NCI-H2196 treated with DMSO at 0.1 percent for 48 hours (cell line): ENCODE measurements around the gene CUL4A.

Experiments used
- DNase-seq: peaks from one replicate; lab custom pipeline; 2025; ENCODE audit not compliant: unreplicated experiment; lab: John Stamatoyannopoulos, UW

CUL4A gene

DNA sequence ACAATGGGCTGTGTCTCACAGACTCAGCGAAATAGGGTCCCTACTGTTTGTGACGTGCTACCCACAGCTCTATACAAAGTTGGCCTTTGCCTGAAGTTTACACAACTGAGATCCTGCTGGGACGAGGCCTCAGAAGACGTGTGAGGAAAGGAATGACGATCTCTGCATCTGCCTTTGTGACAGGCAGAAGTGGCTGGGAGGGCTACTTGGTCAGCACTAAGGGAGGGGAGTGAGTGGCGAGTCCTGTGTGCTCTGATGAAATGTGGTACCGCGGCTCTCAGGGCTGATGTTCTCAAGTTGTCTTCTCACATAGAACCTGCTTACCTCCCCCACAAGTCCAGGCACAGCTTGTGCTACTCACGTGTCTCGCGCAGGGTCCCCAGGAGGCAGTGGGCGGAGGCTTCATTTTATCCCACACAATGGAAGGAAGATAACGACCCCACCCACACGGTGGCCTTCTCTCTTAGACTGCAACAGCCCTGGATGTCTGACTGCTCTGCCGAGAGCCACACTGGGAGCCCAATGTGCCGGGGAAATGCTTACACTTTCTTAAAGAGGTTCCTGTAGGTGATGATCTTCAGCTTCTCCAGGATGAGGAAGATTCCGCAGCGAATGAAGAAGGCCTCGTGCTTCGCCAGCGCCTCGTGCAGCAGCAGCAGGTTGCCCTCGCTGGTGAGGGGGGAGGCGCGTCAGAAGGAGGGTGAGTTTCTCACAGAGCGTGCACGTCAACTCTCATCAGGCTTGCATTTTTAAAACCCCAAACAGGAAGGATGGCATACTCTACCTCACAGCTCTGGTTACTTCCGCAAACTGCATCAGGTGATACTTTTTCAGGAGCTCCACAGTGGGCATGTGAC is 29.8 kb upstream of the CUL4A start:
- DNase-seq = no peak

DNA sequence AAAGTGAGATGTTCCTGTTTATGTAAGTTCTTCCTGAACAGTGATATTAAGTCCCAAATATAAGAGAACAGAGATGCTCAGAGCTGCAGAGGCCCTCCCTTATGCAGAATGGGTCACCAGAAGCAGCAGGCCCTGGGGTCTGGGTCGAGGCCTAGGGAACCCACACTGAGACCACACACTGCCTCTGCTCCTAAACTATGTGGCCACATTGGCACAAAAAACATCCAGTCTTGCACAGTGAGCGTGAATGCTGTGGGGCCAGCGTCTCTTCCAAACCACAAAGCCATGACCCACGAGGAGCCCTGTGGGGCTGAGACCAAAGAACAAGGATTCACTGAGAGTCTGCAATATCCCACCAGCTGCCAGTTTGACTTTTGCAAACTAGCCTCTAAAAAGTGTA is 27.4 kb upstream of the CUL4A start:
- no peak for DNase-seq

DNA sequence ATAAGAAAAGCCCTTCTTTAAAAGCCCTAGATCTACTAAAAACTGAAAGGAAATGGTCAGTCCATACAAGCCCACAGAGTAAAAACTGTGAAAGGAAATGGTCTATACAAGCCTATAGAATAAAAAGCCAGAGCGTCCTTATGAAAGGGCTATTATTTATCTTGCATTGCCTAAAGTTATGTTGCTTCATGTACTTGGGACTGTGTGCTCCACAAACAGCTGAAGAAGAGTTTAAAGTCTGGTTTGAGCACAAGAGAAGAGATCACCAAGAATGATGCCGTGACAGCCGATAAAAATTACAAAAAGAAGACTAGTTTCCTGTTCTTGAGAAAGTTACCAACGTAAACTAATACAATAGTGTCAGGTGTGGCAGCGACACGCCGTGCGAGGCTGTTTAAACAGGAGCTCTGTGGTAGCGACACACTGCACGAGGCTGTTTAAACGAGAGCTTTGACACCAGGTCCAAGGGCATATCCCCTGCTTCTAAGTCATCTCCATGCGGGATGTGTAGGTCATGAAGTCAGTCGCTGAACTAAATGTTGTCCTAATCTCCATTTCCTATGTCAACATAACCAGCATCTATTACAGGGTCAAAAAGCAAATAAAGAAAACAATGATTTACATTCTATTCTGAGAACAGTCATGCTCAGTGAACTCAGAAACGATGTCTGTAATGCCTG is 25.8 kb upstream of the CUL4A start:
- no peak for DNase-seq

DNA sequence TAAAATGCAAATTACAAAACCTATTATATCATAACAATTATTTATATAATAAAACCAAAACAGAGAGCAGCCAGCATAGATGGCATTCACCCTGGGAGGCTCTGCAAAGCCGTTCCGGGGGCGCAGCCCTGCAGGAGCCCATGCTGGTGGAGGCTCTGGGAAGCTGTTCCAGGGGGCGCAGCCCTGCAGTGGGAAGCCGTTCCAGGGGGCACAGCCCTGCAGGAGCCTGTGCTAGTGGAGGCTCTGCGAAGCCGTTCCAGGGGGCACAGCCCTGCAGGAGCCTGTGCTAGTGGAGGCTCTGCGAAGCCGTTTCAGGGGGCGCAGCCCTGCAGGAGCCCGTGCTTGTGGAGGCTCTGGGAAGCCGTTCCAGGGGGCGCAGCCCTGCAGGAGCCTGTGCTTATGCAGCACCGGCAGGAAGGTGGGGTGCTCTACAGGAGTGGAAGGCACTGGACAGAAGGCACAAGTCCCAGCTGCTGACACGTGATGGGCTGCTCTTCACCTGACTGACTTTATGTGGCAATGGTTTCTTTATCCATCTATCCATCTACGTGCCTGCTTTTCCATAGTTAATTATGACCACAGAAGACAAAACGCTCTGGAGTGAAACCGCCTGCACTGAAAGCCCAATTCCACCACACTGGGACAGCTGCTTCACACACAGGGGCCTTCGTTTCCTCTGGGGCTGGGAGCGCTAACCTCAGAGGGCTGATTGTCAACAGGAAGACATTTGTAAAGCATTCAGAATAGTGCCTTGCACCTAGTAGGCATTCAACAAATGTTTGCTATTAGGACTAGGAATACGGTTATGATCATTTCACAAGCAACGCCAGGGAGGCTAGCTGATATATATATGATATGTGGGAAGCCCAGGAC is 24.6 kb upstream of the CUL4A start:
- no peak for DNase-seq

DNA sequence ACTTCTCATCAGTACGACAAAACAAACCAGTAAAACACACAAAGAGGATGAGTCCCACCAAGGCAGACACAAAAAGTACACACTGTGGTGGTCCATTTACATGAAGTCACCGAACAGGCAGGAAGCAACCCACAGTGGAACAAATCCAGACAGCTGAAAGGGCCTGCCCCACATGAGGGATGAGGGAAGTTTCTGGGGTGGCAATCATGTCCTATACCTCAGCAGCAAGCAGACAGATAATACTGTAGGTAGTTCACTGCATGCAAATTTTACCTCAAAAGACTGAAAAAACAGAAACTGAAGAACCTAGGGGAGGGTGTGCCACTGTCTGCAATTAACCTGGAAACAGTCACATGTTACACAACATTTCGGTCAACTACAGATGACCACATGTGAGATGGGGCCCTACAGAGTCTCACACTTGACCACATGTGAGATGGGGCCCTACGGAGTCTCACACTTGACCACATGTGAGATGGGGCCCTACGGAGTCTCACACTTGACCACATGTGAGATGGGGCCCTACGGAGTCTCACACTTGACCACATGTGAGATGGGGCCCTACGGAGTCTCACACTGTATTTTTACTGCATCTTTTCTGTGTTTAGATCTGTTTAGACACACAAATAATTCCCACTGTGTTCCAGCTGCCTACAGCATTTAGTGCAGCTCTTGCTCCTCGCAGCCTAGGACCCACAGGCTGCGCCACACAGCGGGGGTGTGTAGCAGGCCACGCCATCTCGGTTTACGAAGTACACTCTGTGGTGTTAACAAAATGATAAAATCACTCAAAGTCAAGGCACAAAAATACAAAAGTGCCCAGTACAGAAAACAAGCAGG is 23.1 kb upstream of the CUL4A start:
- no peak for DNase-seq

DNA sequence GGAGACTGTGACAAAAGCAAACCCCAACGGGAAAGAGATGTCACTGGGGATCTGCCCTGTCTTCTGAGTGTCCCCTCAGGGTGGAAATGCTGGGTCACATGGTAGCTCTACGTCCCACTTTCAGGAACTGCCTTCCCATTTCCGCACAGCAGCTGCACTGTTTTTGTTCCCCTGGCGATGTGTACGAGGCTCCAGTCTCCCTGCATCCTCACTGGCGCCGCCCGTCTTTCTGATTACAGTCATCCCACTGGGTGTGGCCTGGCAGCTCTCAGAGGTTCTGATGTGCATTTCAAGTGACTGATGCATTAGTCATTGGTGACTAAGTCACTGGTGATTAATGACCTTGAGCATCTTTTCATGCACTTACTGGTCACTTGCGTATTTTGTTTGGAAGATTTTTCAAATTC is 22.1 kb upstream of the CUL4A start:
- DNase-seq = no peak

DNA sequence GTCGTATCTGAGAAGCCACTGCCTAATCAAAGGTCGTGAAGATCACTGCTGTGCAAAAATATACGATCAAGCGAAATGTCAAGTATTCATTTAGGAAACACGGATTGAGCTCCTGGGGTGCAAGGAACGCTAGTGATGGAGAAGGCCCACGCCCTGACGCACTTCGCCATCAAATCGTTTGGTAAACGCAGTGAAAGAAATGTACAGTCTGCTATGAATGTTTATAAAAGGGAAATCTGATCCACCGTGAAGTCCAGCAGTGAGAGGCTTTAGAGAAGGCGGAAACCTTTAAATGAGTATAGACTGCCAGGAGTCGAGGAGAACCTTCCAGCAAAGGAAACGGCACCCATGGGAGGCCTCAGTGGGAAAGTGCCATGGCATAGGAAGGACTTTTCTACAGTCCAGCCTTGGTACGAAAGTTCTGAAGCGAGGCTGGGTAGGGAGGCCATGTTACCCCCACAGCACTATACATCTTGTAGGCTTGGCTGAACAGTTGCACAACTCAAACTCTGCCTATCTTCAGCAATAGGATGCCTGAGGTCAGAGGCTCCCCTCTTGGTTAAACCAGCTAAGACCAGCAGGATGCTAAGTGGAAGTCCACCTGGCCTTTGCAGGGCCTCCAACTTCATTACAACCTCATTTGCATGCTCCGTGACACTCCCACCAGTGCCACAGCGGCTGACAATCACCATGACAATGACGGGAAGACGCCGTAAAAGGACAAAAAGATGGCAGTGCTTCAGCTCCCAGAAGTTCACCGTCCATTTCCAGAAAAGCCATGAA is 21.3 kb upstream of the CUL4A start:
- no peak for DNase-seq

DNA sequence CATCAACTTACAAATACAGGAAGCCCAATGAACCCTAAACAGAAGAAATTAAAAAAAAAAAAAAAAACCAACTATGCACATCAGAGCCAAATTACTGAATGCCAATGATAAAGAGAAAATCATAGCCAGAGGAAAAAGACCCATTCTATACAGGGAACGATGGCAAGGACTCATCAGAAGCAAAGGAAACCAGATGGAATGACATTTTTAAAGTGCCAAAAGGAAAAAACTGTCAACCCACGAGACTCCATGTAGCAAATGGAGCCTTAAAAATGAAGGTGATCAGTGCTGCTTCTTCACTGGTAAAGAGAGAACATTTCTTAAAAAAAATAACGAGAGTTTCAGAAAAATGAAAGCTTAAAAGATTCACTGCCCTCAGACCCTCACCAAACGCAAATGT is 19.2 kb upstream of the CUL4A start:
- DNase-seq = no peak

DNA sequence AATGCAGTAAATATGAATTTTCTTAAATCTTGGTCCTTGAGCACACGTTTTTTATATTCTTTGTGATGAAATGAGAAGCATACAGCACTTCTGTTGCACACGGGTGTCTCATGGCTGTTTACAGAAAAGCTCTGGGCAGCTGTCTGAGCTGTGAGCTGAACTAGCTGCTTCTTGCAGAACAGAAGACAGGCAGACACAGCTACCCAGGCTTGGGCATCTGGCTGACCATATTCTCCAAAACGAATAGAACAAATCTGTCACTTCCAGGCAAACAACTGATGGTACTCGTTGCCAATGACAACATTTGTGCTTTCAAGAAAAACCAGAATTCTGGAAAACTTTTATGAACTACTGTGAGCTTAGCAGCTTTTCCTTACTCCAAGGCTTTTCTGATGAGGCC is 17.1 kb upstream of the CUL4A start:
- DNase-seq = no peak

DNA sequence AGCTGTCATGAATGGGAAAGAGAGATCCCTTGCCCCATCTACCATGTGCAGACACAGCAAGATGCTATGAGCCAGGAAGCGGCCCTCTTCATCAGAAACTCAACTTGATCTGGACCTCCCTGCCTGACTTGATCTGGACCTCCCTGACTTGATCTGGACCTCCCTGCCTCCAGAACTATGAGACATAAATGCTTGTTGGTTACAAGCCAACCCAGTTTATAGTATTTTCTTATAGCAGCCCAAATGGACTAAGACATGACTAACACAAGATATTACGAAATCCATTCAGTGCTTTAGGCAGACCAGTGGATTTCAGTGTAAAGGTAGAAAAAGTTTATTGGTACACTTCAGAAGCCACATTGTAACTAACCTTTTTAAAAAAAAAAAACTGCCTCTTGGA is 16.5 kb upstream of the CUL4A start:
- no peak for DNase-seq

DNA sequence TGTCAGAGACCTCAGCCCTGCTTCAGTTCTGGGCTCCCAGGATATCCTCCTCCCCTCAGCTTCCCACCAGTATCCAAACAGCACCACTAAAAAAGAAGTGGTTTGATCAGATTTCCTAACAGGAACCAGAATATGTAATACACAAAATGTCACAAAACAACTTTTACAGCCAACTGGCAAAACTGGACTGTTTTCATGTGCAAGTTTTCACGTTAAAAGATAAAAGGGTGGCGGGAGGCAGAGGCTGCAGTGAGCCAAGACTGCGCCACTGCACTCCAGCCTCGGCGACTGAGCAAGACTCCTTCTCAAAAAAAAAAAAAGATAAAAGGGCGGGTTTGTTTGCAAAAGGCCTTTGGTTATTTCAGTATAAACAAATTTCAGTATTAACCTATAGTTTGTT is 14.1 kb upstream of the CUL4A start:
- no peak for DNase-seq

DNA sequence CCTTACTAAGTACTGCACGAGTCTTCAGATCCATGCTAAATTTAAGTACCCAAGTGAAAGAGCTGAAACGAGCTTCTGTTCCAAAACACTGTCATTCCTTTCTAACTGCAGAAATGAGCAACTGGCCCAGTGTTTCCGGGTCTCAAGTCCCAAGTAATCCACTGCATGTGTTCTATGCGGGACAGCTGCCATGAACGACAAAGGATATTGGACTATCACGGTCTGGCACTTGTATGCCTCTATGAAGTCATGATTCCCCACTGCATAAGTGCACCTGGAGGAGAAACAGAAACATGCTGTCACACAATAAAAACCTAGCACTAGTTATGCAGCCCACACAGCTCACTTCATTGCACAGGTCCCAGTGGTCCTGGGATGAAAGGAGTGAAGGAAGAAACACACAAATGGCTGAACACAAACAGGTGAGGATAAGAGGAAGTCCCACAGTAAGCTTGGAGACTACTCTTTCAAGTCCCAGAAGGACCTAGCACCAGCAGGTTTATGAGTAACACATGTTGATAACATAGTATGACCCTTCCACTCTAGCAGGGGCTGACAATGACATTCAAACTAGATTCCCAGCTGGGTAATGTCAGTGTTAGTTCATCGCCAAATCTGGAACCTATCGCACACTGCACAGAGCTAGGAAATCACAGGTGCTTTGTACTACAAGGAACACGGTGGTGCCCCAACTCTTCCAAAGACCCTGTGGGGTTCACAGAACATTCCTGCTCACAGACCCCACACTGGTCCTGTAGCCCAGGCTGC is 12.3 kb upstream of the CUL4A start:
- DNase-seq = no peak

DNA sequence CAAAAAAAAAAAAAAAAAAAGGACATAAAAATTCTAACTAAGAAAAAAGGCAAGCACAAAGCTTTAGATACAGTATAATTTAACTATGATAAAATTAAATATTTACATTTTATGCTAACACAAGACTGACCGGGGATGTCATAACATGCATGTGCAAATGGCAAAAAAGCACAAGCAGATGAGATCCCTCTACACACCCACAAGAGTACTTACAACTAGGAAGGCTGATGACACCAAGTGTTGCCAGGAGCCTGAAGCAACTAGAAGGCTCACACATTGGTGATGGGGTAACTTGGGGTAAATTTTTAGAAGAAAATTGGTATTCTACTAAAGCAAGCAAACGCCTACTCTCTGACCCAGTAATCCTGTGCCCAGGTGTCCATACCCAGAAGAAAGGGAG is 7.6 kb upstream of the CUL4A start:
- no peak for DNase-seq

DNA sequence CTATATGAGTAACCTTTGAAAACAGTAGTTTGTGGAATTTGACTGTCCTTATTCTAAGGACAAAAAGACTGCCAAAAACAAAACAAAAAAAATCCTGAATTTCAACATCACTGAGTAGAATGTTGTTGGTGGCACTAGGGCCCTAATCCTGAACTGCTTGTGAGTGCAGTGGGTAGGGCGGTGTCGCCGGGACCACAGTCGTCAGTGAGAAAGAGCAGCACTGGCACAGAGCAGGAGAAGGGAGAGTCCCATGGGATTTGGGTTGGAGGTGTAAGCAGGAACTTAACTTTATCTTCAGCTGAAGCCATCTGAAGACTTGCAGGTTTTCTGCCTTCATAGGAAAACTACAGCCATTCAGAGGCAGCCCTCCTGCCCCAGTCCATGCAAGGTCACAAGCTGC is 6.5 kb upstream of the CUL4A start:
- no peak for DNase-seq

DNA sequence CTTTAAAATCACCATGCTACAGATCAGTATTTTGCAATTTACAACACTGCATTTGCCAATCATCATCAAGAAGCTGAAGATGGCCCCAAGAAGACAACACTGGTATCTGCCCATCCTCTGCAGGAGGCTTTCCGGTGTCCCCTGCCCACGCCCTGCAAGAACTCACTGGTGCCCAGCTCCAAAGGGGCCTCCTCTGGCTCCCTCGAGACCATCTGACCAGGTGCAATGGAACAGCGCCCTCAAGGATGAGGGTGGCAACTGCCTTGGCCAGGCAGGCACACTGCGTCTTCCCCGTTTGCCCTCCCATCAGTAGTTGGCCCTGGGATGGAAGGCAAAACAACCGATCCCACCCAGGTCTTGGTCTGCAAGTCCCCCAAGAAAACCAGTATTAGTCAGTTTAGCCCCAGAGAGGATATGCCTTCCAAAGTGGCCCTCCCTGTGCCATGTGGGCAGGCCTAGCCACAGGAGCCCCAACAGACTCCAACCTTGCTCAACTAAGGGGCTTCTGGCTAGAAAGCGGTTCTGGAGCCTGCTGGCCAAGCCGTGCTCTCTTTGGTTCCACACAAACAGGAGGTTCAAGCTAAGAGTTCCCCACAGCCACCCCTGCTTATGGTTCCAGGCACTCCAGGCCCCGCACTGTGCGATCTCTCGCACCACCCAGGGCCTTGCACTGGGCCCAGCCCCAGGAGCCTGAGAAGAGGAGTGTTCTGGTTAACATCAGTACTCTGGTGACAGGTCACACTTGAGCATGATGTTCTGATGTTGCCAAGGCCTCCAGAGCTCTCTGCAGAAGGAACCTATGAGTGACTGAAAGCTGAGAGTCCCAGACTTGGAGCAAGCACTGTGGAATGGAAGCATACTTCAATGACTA is 5.7 kb upstream of the CUL4A start:
- DNase-seq = no peak

DNA sequence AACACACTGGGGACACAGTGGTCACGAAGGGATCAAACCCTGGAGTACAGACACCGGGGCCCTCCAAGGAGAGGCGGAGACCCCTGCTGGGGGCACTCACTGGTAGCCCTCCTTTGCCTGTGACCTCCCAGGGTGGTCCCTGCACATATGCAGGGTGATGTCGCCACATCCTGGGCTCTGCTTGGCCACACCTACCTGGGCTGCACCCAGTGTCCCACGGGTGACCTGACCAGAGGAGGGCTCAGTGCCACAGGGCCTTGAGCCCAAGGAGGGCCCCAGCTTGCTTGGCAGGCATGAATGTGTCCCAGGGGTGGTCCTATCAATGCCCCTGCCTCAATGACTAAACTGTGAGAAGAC is 5.1 kb upstream of the CUL4A start:
- no peak for DNase-seq

DNA sequence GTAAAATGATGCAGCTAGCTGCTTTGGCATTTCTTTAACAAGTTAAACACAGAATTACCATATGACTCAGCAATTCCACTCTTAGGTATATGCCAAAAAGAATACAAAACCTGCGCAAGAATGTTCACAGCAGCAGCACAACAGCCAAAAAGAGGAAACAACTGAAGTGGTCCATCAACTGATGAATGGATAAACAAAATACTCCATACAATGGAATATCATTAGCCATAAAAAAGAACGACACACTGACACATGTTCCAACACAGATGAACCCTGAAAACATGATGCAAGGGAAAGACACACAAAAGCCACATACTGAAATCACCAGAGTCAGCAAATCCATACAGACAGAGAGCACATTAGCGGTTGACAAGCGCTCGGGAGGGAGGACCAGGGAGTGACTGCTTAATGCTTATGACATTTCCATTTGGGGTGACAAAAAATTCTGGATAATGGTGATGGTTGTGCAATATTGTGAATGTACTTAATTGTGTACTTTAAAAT is 3.9 kb upstream of the CUL4A start:
- DNase-seq = no peak

DNA sequence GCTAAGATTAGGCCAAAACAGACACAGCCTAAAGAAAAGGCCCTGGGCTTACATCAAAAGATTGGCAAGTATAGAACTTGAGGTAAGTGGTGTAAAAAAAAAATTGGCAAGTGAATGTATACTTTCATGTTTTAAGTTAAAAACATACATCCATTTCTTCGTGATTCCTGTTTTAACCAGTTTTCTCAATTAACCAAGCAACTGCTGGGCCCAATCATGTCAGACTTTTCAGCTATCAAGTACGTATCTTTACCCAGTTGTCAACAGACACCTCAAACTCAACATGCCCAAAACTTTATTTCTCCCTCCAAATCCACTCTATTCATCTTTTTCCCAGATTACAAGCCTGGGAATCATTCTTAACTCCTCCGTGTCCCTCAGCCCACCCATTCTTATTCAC is 2.0 kb upstream of the CUL4A start:
- DNase-seq = no peak
